GM23338 (cell line): ENCODE data around the gene ARFIP2. TPM values are rescaled to one million over a fixed set of nuclear protein-coding genes. Genes with fewer than 3 reads are reported as not detected.

Source experiments
- ATAC-seq: fragments of 200-7000 bp; cut with Tn5 transposase; 3 replicates; pipeline ENCODE4 v1.9.1; 2020
- DNase-seq: peaks from one replicate; pipeline ENCODE4 v3.0.0-alpha.2; 2015; ENCODE audit warnings: low spot score
- H2AFZ ChIP-seq: fragments of 200-600 bp; sonication (generic); 2 replicates; pipeline ENCODE4 v1.8.0; 2016; ENCODE audit warnings: antibody characterized with exemption, mild to moderate bottlenecking, moderate library complexity
- H3F3A ChIP-seq: fragments of 200-600 bp; sonication (generic); replicated peaks from 2 replicates; pipeline ENCODE4 v1.8.0; 2017; ENCODE audit warnings: antibody characterized with exemption, mixed run types, low read depth
- H3K27ac ChIP-seq: fragments of 200-600 bp; sonication (generic); 2 replicates; pipeline ENCODE4 v1.6.1; 2016; ENCODE audit warnings: low read depth
- H3K27me3 ChIP-seq: fragments of 200-600 bp; sonication (generic); 2 replicates; pipeline ENCODE4 v1.8.0; 2016; ENCODE audit warnings: mild to moderate bottlenecking, mixed run types, moderate library complexity; ENCODE audit not compliant: insufficient read depth
- H3K36me3 ChIP-seq: fragments of 200-600 bp; sonication (generic); 2 replicates; pipeline ENCODE4 v1.8.0; 2016; ENCODE audit warnings: mild to moderate bottlenecking; ENCODE audit not compliant: insufficient read depth
- H3K4me1 ChIP-seq: fragments of 200-600 bp; sonication (generic); 2 replicates; pipeline ENCODE4 v1.8.0; 2016; ENCODE audit warnings: mild to moderate bottlenecking, moderate library complexity; ENCODE audit not compliant: insufficient read depth
- H3K4me2 ChIP-seq: fragments of 200-600 bp; sonication (generic); 2 replicates; pipeline ENCODE4 v1.7.1; 2017; ENCODE audit warnings: mixed run types
- H3K4me3 ChIP-seq: fragments of 200-600 bp; sonication (generic); 2 replicates; pipeline ENCODE4 v1.6.1; 2016; ENCODE audit warnings: mixed run types
- H3K79me2 ChIP-seq: fragments of 200-600 bp; sonication (generic); replicated peaks from 2 replicates; pipeline ENCODE4 v1.8.0; 2017; ENCODE audit warnings: mild to moderate bottlenecking; ENCODE audit not compliant: insufficient read depth
- H3K9me2 ChIP-seq: fragments of 200-600 bp; sonication (generic); 2 replicates; pipeline ENCODE4 v1.8.0; 2017; ENCODE audit not compliant: insufficient read depth
- H4K20me1 ChIP-seq: fragments of 200-600 bp; sonication (generic); replicated peaks from 2 replicates; pipeline ENCODE4 v1.8.0; 2017; ENCODE audit warnings: mild to moderate bottlenecking; ENCODE audit not compliant: insufficient read depth
- H3K27ac Mint-ChIP-seq: 2 replicates; pipeline ENCODE4 v1.8.0; 2020; ENCODE audit warnings: inconsistent platforms, mild to moderate bottlenecking, moderate library complexity, mixed read lengths
- H3K27me3 Mint-ChIP-seq: 3 replicates; pipeline ENCODE4 v1.8.0; 2022; ENCODE audit warnings: low read depth, mild to moderate bottlenecking, moderate library complexity, mixed read lengths, inconsistent platforms; ENCODE audit not compliant: insufficient read depth, poor library complexity
- H3K36me3 Mint-ChIP-seq: 3 replicates; pipeline ENCODE4 v1.8.0; 2021; ENCODE audit warnings: low read depth, mild to moderate bottlenecking, inconsistent platforms, moderate library complexity, mixed read lengths
- H3K4me1 Mint-ChIP-seq: 3 replicates; pipeline ENCODE4 v1.8.0; 2020; ENCODE audit warnings: mild to moderate bottlenecking, inconsistent platforms, mixed read lengths
- H3K4me3 Mint-ChIP-seq: 3 replicates; pipeline ENCODE4 v1.8.0; 2021; ENCODE audit warnings: moderate library complexity, mild to moderate bottlenecking, inconsistent platforms, mixed read lengths
- H3K9me3 Mint-ChIP-seq: 3 replicates; pipeline ENCODE4 v1.8.0; 2020; ENCODE audit warnings: moderate library complexity, mild to moderate bottlenecking, inconsistent platforms, mixed read lengths
- CREB1 ChIP-seq: fragments of 250-450 bp; sonication (Bioruptor Pico); IDR thresholded peaks from 2 replicates; pipeline ENCODE4 v1.5.0; 2020; ENCODE audit warnings: low read depth, mild to moderate bottlenecking, moderate library complexity
- EZH2 ChIP-seq: fragments of 200-600 bp; sonication (generic); IDR thresholded peaks from one replicate; pipeline ENCODE4 v1.8.0; 2017; ENCODE audit warnings: antibody characterized with exemption, mild to moderate bottlenecking, low read depth; ENCODE audit not compliant: unreplicated experiment
- EZH2phosphoT487 ChIP-seq: fragments of 200-600 bp; sonication (generic); IDR thresholded peaks from one replicate; pipeline ENCODE4 v1.8.1; 2018; ENCODE audit warnings: antibody characterized with exemption; ENCODE audit not compliant: unreplicated experiment
- JUNB ChIP-seq: IDR thresholded peaks from one replicate; pipeline ENCODE4 v1.6.1; 2016; ENCODE audit warnings: antibody characterized with exemption; ENCODE audit not compliant: unreplicated experiment
- NANOG ChIP-seq: IDR thresholded peaks from 2 replicates; pipeline ENCODE4 v1.6.1; 2016; ENCODE audit warnings: antibody characterized with exemption, borderline replicate concordance
- POLR2AphosphoS5 ChIP-seq: IDR thresholded peaks from 2 replicates; pipeline ENCODE4 v1.6.1; 2016; ENCODE audit warnings: antibody characterized with exemption, low read depth
- REST ChIP-seq: IDR thresholded peaks from one replicate; pipeline ENCODE4 v1.6.1; 2018; ENCODE audit warnings: antibody characterized with exemption; ENCODE audit not compliant: unreplicated experiment
- STAT1 ChIP-seq: IDR thresholded peaks from one replicate; pipeline ENCODE4 v1.6.1; 2016; ENCODE audit warnings: antibody characterized with exemption; ENCODE audit not compliant: unreplicated experiment
- ZNF114 ChIP-seq: fragments of 250-450 bp; sonication (Bioruptor Pico); IDR thresholded peaks from 2 replicates; pipeline ENCODE4 v1.5.0; 2020; ENCODE audit warnings: mild to moderate bottlenecking, moderate library complexity
- ZNF331 ChIP-seq: fragments of 250-450 bp; sonication (Bioruptor Pico); IDR thresholded peaks from 2 replicates; pipeline ENCODE4 v1.5.0; 2020; ENCODE audit warnings: low read depth, mild to moderate bottlenecking, moderate library complexity
- ZNF462 ChIP-seq: fragments of 250-450 bp; sonication (Bioruptor Pico); IDR thresholded peaks from 2 replicates; pipeline ENCODE4 v1.5.0; 2020; ENCODE audit warnings: mild to moderate bottlenecking, moderate library complexity
- polyA plus RNA-seq: library from polyadenylated mRNA; unstranded; fragments of >200 nt; fragmentation: Nextera tagmentation; extraction: Ambion mirVana; gene quantifications from 2 replicates; pipeline ENCODE4 v1.2.1, GENCODE V29; 2016
- total RNA-seq: library from RNA; depleted of rRNA; stranded (reverse); fragments of >200 nt; shearing (Covaris generic); gene quantifications from 2 replicates; pipeline ENCODE4 v1.2.3, GENCODE V29; 2014
- TF ChIP-seq, protein P1 (sequence below): IDR thresholded peaks from 2 replicates; pipeline ENCODE4 v1.6.1; 2016; ENCODE audit warnings: antibody characterized with exemption
- TF ChIP-seq, protein P2 (sequence below), 2 experiments: fragments of 200-600 bp in 1 of 2; sonication (generic) in 1 of 2; conservative IDR thresholded peaks; 2 replicates each; pipeline versions ENCODE4 v1.5.1 to v1.6.1; 2016 to 2017; ENCODE audit warnings: antibody characterized with exemption in 2 of 2, low read depth in 2 of 2, mild to moderate bottlenecking in 2 of 2, moderate library complexity in 1 of 2

ARFIP2 gene
- total and polyA plus RNA-seq, 2 experiments from 2014 or later = 35.4 to 61.5 TPM

DNA sequence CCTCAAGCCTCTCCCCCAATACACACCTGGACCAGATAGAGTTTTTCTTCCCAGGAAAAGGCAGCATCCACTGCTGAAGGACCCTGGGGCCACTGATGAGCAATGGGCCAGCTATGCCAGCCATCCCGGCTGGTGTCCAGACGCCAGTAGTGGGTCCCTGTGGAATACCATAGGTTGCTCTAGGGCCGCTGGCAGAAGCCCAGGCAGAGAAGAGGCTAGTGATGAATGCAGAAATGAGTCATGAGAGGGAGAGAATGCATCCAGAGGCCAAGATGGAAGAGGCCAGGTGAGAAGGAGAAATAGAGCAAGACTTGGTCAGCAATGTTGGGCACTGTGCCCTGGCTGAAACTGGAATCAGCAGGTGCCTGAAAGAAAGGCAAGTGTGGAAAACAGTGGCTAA lies 49.3 kb downstream of the ARFIP2 start:
- TF ChIP-seq ZNF331 (CRISPR knock-in tag) (no peak), ZNF114 (CRISPR knock-in tag) (no peak), CREB1 (CRISPR knock-in tag) (no peak), NANOG (no peak), POLR2AphosphoS5 (no peak), EZH2phosphoT487 (no peak), ZNF462 (CRISPR knock-in tag) (no peak), EZH2 (no peak), JUNB (no peak), REST (no peak), STAT1 (no peak)
- TF ChIP-seq, protein P1, sequence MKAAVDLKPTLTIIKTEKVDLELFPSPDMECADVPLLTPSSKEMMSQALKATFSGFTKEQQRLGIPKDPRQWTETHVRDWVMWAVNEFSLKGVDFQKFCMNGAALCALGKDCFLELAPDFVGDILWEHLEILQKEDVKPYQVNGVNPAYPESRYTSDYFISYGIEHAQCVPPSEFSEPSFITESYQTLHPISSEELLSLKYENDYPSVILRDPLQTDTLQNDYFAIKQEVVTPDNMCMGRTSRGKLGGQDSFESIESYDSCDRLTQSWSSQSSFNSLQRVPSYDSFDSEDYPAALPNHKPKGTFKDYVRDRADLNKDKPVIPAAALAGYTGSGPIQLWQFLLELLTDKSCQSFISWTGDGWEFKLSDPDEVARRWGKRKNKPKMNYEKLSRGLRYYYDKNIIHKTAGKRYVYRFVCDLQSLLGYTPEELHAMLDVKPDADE = no peak
- TF ChIP-seq, protein P2, sequence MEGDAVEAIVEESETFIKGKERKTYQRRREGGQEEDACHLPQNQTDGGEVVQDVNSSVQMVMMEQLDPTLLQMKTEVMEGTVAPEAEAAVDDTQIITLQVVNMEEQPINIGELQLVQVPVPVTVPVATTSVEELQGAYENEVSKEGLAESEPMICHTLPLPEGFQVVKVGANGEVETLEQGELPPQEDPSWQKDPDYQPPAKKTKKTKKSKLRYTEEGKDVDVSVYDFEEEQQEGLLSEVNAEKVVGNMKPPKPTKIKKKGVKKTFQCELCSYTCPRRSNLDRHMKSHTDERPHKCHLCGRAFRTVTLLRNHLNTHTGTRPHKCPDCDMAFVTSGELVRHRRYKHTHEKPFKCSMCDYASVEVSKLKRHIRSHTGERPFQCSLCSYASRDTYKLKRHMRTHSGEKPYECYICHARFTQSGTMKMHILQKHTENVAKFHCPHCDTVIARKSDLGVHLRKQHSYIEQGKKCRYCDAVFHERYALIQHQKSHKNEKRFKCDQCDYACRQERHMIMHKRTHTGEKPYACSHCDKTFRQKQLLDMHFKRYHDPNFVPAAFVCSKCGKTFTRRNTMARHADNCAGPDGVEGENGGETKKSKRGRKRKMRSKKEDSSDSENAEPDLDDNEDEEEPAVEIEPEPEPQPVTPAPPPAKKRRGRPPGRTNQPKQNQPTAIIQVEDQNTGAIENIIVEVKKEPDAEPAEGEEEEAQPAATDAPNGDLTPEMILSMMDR (conservative IDR thresholded peaks at IDR 0.05; ENCODE audit: low read depth in 2 of 2) = no peak
- no peak overlapping the region for H3K4me3 ChIP-seq
- no peaks in the 10 kb centered on the region for H3K36me3 Mint-ChIP-seq
- no peaks in the 10 kb centered on the region for H3K9me3 Mint-ChIP-seq
- no peaks in the 10 kb centered on the region for H3F3A ChIP-seq
- no peaks in the 10 kb centered on the region for H3K9me2 ChIP-seq
- ATAC-seq (no peak), DNase-seq (no peak)
- no peak overlapping the region for H3K27ac Mint-ChIP-seq
- H3K27ac ChIP-seq = no peak overlapping the region
- no peak overlapping the region for H3K4me2 ChIP-seq
- H3K79me2 ChIP-seq = no peaks in the 10 kb centered on the region
- no peaks in the 10 kb centered on the region for H3K27me3 ChIP-seq
- H3K4me1 Mint-ChIP-seq = peaks cover 11% of the 10 kb centered on the region
- no peaks in the 10 kb centered on the region; the same call in 1 of the 2 replicates for H3K4me1 ChIP-seq
- no peaks in the 10 kb centered on the region for H3K36me3 ChIP-seq
- H3K4me3 Mint-ChIP-seq = no peak overlapping the region
- H4K20me1 ChIP-seq = no peaks in the 10 kb centered on the region
- H2AFZ ChIP-seq = no peak overlapping the region
- peaks cover 9% of the 10 kb centered on the region for H3K27me3 Mint-ChIP-seq
